Keratinocyte (primary cell): ENCODE results near the gene MCTP2.

Source experiments
- EZH2 ChIP-seq: IDR thresholded peaks from one replicate; pipeline ENCODE4 v1.6.1; 2012; ENCODE audit warnings: inconsistent platforms, mild to moderate bottlenecking, low read length, moderate library complexity
- TF ChIP-seq, protein P1 (sequence below), 3 experiments: IDR thresholded peaks in 1 of 3; conservative IDR thresholded peaks in 1 of 3; optimal IDR thresholded peaks in 1 of 3; 2 replicates in 2 of 3; 3 replicates in 1 of 3; pipeline versions ENCODE3 to v1.5.1; 2011; ENCODE audit warnings: low read length in 3 of 3, mild to moderate bottlenecking in 3 of 3, moderate library complexity in 2 of 3, control low read depth in 1 of 3, inconsistent platforms in 1 of 3; ENCODE audit not compliant: insufficient read depth in 2 of 3; ENCODE audit errors: extremely low read depth in 1 of 3

- TF ChIP-seq EZH2, result no peak
- TF ChIP-seq, protein P1, sequence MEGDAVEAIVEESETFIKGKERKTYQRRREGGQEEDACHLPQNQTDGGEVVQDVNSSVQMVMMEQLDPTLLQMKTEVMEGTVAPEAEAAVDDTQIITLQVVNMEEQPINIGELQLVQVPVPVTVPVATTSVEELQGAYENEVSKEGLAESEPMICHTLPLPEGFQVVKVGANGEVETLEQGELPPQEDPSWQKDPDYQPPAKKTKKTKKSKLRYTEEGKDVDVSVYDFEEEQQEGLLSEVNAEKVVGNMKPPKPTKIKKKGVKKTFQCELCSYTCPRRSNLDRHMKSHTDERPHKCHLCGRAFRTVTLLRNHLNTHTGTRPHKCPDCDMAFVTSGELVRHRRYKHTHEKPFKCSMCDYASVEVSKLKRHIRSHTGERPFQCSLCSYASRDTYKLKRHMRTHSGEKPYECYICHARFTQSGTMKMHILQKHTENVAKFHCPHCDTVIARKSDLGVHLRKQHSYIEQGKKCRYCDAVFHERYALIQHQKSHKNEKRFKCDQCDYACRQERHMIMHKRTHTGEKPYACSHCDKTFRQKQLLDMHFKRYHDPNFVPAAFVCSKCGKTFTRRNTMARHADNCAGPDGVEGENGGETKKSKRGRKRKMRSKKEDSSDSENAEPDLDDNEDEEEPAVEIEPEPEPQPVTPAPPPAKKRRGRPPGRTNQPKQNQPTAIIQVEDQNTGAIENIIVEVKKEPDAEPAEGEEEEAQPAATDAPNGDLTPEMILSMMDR (optimal IDR thresholded peaks at IDR 0.05 in 1 of 3, IDR thresholded peaks at IDR 0.05 in 1 of 3, conservative IDR thresholded peaks at IDR 0.05 in 1 of 3; ENCODE audit: extremely low read depth in 1 of 3, insufficient read depth in 2 of 3, low read length in 3 of 3), result no peak
These were observed 156.1 kb downstream of the MCTP2 start for GRCh38 chr15:94387442-94387841.
